ENCODE results near the gene PPP1R3F.

DNA sequence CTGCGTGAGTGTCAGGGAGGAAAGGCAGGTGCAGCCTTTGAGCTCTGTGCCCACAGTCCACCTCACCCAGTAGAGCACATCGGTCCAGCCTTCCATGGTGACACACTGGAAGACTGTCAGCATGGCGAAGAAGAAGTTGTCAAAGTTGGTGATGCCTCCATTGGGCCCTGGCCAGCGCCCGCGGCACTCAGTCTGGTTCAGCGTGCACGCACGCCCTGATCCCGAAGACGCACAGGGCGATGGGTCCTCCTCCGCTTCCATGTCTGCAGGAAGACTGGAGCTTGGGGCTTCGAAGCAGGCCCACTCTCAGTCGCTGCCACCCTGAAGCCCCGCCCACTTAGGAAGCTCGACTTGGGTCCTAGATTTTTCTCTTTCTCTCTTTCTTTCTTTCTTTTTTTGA, 41.4 kb upstream of the PPP1R3F start:
- TF ChIP-seq POLR2A (IDR thresholded peaks at IDR 0.05): no peak
- TF ChIP-seq, protein P1, sequence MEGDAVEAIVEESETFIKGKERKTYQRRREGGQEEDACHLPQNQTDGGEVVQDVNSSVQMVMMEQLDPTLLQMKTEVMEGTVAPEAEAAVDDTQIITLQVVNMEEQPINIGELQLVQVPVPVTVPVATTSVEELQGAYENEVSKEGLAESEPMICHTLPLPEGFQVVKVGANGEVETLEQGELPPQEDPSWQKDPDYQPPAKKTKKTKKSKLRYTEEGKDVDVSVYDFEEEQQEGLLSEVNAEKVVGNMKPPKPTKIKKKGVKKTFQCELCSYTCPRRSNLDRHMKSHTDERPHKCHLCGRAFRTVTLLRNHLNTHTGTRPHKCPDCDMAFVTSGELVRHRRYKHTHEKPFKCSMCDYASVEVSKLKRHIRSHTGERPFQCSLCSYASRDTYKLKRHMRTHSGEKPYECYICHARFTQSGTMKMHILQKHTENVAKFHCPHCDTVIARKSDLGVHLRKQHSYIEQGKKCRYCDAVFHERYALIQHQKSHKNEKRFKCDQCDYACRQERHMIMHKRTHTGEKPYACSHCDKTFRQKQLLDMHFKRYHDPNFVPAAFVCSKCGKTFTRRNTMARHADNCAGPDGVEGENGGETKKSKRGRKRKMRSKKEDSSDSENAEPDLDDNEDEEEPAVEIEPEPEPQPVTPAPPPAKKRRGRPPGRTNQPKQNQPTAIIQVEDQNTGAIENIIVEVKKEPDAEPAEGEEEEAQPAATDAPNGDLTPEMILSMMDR (IDR thresholded peaks at IDR 0.05): no peak
